Activated CD4-positive, alpha-beta T cell treated with anti-CD3 and anti-CD28 coated beads for 36 hours (primary cell): ENCODE data around the gene SLC5A11. TPM values are rescaled to one million over a fixed set of nuclear protein-coding genes. Genes with fewer than 3 reads are reported as not detected.
"Not testable (repeated sequence)": the region's sequence is repeated elsewhere in the genome, so short reads cannot be mapped to it uniquely, and the experiment has no call there.

Experiments used
- ATAC-seq: fragments of 200-7000 bp; cut with Tn5 transposase; one replicate; pipeline ENCODE4 v1.10.0; 2021; ENCODE audit warnings: mild to moderate bottlenecking, moderate library complexity
- CTCF ChIA-PET: fragments of 350-600 bp; sonication (Branson Sonifier 250); formaldehyde crosslinking; loops from one replicate; lab custom pipeline; 2021; ENCODE audit warnings: antibody characterized with exemption; lab: Charles Lee
- POLR2A ChIA-PET: fragments of 350-600 bp; sonication (Branson Sonifier 250); formaldehyde crosslinking; loops from one replicate; lab custom pipeline; 2021; ENCODE audit warnings: antibody characterized with exemption, inconsistent platforms; lab: Charles Lee
- DNase-seq: peaks from one replicate; pipeline ENCODE4 v3.0.0-alpha.2; 2020
- H3K27ac Mint-ChIP-seq: one replicate; pipeline ENCODE4 v1.8.0; 2021; ENCODE audit warnings: mixed read lengths
- H3K27me3 Mint-ChIP-seq: one replicate; pipeline ENCODE4 v1.8.0; 2021; ENCODE audit warnings: mixed read lengths
- H3K36me3 Mint-ChIP-seq: one replicate; pipeline ENCODE4 v1.8.0; 2021; ENCODE audit warnings: low read depth, mixed read lengths
- H3K4me1 Mint-ChIP-seq: one replicate; pipeline ENCODE4 v1.8.0; 2021; ENCODE audit warnings: mixed read lengths
- H3K4me3 Mint-ChIP-seq: one replicate; pipeline ENCODE4 v1.8.0; 2021; ENCODE audit warnings: mild to moderate bottlenecking, moderate library complexity, mixed read lengths
- H3K9me3 Mint-ChIP-seq: one replicate; pipeline ENCODE4 v1.8.0; 2021; ENCODE audit warnings: low read depth, mixed read lengths
- intact Hi-C, 2 experiments: fragments of 100-400 bp; cut with DNase I in 1 of 2; cut with micrococcal nuclease in 1 of 2; formaldehyde crosslinking; loops; one replicate each; pipeline versions ENCODE4 v1.14.2 to v1.15.1; 2022 to 2024; cut with DNase I, micrococcal nuclease
- total RNA-seq, 2 experiments: library from RNA; stranded (reverse); gene quantifications; one replicate each; pipeline ENCODE4 v1.2.3, GENCODE V29; 2021

SLC5A11 gene
- total RNA-seq, 2 experiments from 2014 or later, result not detected

GRCh38 chr16:24838554-24839266, 7.1 kb upstream of the SLC5A11 start:
- intact Hi-C loops, result no loop called here
- Mint-ChIP-seq H3K9me3 (no peaks in the 10 kb centered on the region), H3K27me3 (no peaks in the 10 kb centered on the region), H3K4me1 (no peaks in the 10 kb centered on the region), H3K27ac (no peak overlapping the region), H3K36me3 (peaks cover 6% of the 10 kb centered on the region), H3K4me3 (no peak overlapping the region)
- ChIA-PET POLR2A (no interaction called here), CTCF (interaction anchor here (0.6 kb wide), 1 partner anchor 416 kb away, joined by 3 read pairs; no protein-coding TSS in a partner anchor)
- DNase-seq, result no peak
- no peak for ATAC-seq

- H3K27ac Mint-ChIP-seq, result no peak overlapping the region
- no peaks in the 10 kb centered on the region for H3K27me3 Mint-ChIP-seq
- H3K4me3 Mint-ChIP-seq, result no peak overlapping the region
- ChIA-PET CTCF (interaction anchor here (0.6 kb wide), 1 partner anchor 415 kb away, joined by 3 read pairs; no protein-coding TSS in a partner anchor), POLR2A (no interaction called here)
- no peak for ATAC-seq
- H3K36me3 Mint-ChIP-seq, result peaks cover 6% of the 10 kb centered on the region
- intact Hi-C loops, result no loop called here
- H3K9me3 Mint-ChIP-seq, result no peaks in the 10 kb centered on the region
- no peaks in the 10 kb centered on the region for H3K4me1 Mint-ChIP-seq
- no peak for DNase-seq
These were observed 6.3 kb upstream of the SLC5A11 start for GRCh38 chr16:24839347-24839972.

GRCh38 chr16:24841291-24841690, 4.5 kb upstream of the SLC5A11 start:
- Mint-ChIP-seq H3K9me3 (no peaks in the 10 kb centered on the region), H3K4me3 (no peak overlapping the region), H3K4me1 (no peaks in the 10 kb centered on the region), H3K27me3 (no peaks in the 10 kb centered on the region), H3K36me3 (no peaks in the 10 kb centered on the region), H3K27ac (no peak overlapping the region)
- intact Hi-C loops, result no loop called here
- CTCF ChIA-PET, result interaction anchor here (0.6 kb wide), 1 partner anchor 520 kb away, joined by 3 read pairs; no protein-coding TSS in a partner anchor
- POLR2A ChIA-PET, result no interaction called here
- ATAC-seq, result no peak
- DNase-seq, result no peak

- Mint-ChIP-seq H3K4me3 (no peak overlapping the region), H3K36me3 (no peaks in the 10 kb centered on the region), H3K27me3 (no peaks in the 10 kb centered on the region), H3K4me1 (no peaks in the 10 kb centered on the region), H3K9me3 (no peaks in the 10 kb centered on the region), H3K27ac (peak overlapping the region; percentile 27)
- intact Hi-C loops, result no loop called here
- peak; percentile 23 for DNase-seq
- POLR2A ChIA-PET, result no interaction called here
- CTCF ChIA-PET, result interaction anchor here (0.6 kb wide), 1 partner anchor 1231 kb away, joined by 3 read pairs; no protein-coding TSS in a partner anchor
- ATAC-seq, result peak; percentile 73
These were observed 1.4 kb upstream of the SLC5A11 start for GRCh38 chr16:24844101-24845030.

- intact Hi-C loops, ATAC-seq, H3K4me1 Mint-ChIP-seq, H3K9me3 Mint-ChIP-seq, H3K27ac Mint-ChIP-seq, DNase-seq, H3K4me3 Mint-ChIP-seq, POLR2A ChIA-PET, H3K36me3 Mint-ChIP-seq, H3K27me3 Mint-ChIP-seq, CTCF ChIA-PET: not testable (repeated sequence)
These were observed 765 bp upstream of the SLC5A11 start for GRCh38 chr16:24845031-24845365.

GRCh38 chr16:24846548-24847357, 990 bp downstream of the SLC5A11 start:
- POLR2A ChIA-PET, result no interaction called here
- Mint-ChIP-seq H3K27me3 (no peaks in the 10 kb centered on the region), H3K36me3 (no peaks in the 10 kb centered on the region), H3K4me1 (peaks cover 12% of the 10 kb centered on the region), H3K27ac (no peak overlapping the region), H3K4me3 (no peak overlapping the region), H3K9me3 (no peaks in the 10 kb centered on the region)
- ATAC-seq (no peak), DNase-seq (no peak)
- CTCF ChIA-PET, result no interaction called here
- intact Hi-C loops, result no loop called here

GRCh38 chr16:24847358-24847664, 1.5 kb downstream of the SLC5A11 start:
- intact Hi-C loops, result no loop called here
- Mint-ChIP-seq H3K4me3 (no peak overlapping the region), H3K4me1 (peaks cover 17% of the 10 kb centered on the region), H3K36me3 (no peaks in the 10 kb centered on the region), H3K27me3 (no peaks in the 10 kb centered on the region), H3K9me3 (no peaks in the 10 kb centered on the region), H3K27ac (no peak overlapping the region)
- no peak for ATAC-seq
- DNase-seq, result no peak
- CTCF ChIA-PET, result no interaction called here
- POLR2A ChIA-PET, result no interaction called here

- H3K36me3 Mint-ChIP-seq, result no peaks in the 10 kb centered on the region
- H3K4me3 Mint-ChIP-seq, result no peak overlapping the region
- DNase-seq (no peak), ATAC-seq (no peak)
- POLR2A ChIA-PET, result no interaction called here
- CTCF ChIA-PET, result no interaction called here
- no peaks in the 10 kb centered on the region for H3K27me3 Mint-ChIP-seq
- intact Hi-C loops, result no loop called here
- peaks cover 17% of the 10 kb centered on the region for H3K4me1 Mint-ChIP-seq
- no peak overlapping the region for H3K27ac Mint-ChIP-seq
- no peaks in the 10 kb centered on the region for H3K9me3 Mint-ChIP-seq
These were observed 2.3 kb downstream of the SLC5A11 start for GRCh38 chr16:24848065-24848464.

- POLR2A ChIA-PET, result no interaction called here
- CTCF ChIA-PET, result interaction anchor here (0.6 kb wide), 1 partner anchor 1150 kb away, joined by 3 read pairs; no protein-coding TSS in a partner anchor
- H3K27me3 Mint-ChIP-seq, result peaks cover 2% of the 10 kb centered on the region
- H3K9me3 Mint-ChIP-seq, result no peaks in the 10 kb centered on the region
- no peak for DNase-seq
- no peak overlapping the region for H3K4me3 Mint-ChIP-seq
- no peak overlapping the region for H3K27ac Mint-ChIP-seq
- no peaks in the 10 kb centered on the region for H3K36me3 Mint-ChIP-seq
- no peak for ATAC-seq
- intact Hi-C loops, result loop anchor here in 1 of 2 experiments (5.0 kb wide), 2 partner anchors 127 to 158 kb away; no protein-coding TSS in a partner anchor
- H3K4me1 Mint-ChIP-seq, result peaks cover 17% of the 10 kb centered on the region
These were observed 3.9 kb downstream of the SLC5A11 start for GRCh38 chr16:24849641-24850040.

- CTCF ChIA-PET, result interaction anchor here (0.6 to 0.7 kb wide), 2 partner anchors 206 to 1032 kb away, joined by 3 to 4 read pairs; no protein-coding TSS in a partner anchor
- H3K27me3 Mint-ChIP-seq, result peaks cover 2% of the 10 kb centered on the region
- ATAC-seq, result peak; percentile 75
- H3K36me3 Mint-ChIP-seq, result no peaks in the 10 kb centered on the region
- peak overlapping the region; percentile 31 for H3K27ac Mint-ChIP-seq
- H3K9me3 Mint-ChIP-seq, result no peaks in the 10 kb centered on the region
- peak; percentile 37 for DNase-seq
- H3K4me3 Mint-ChIP-seq, result no peak overlapping the region
- peaks cover 17% of the 10 kb centered on the region for H3K4me1 Mint-ChIP-seq
- intact Hi-C loops, result loop anchor here in 1 of 2 experiments (5.0 kb wide), 2 partner anchors 128 to 157 kb away; no protein-coding TSS in a partner anchor
- POLR2A ChIA-PET, result interaction anchor here (0.6 kb wide), 1 partner anchor 100 kb away, joined by 6 read pairs; no protein-coding TSS in a partner anchor
These were observed 4.7 kb downstream of the SLC5A11 start for GRCh38 chr16:24850289-24850938.
